HepG2 (cell line): ENCODE data around the gene PTRHD1. TPM values are rescaled to one million over a fixed set of nuclear protein-coding genes. Genes with fewer than 3 reads are reported as not detected.

Source experiments
- ATF4 ChIP-seq, 2 experiments: fragments of 450-650 bp in 1 of 2; sonication (generic) in 1 of 2; formaldehyde crosslinking; IDR thresholded peaks; 2 replicates each; pipeline versions ENCODE4 v1.5.0 to v1.8.0; 2020 to 2022; ENCODE audit warnings: mild to moderate bottlenecking in 1 of 2, missing genetic modification reagents in 1 of 2
- CEBPZ ChIP-seq: IDR thresholded peaks from 2 replicates; pipeline ENCODE4 v1.6.1; 2012; ENCODE audit warnings: low read length, improper control_type of control experiment
- CSRNP1 ChIP-seq: sonication (generic); formaldehyde crosslinking; IDR thresholded peaks from 2 replicates; pipeline ENCODE4 v1.8.1; 2023; ENCODE audit warnings: mild to moderate bottlenecking, missing genetic modification reagents
- GPBP1L1 ChIP-seq: sonication (generic); formaldehyde crosslinking; IDR thresholded peaks from 2 replicates; pipeline ENCODE4 v1.5.0; 2020; ENCODE audit warnings: mild to moderate bottlenecking, missing genetic modification reagents
- HOXA3 ChIP-seq: sonication (generic); formaldehyde crosslinking; IDR thresholded peaks from 2 replicates; pipeline ENCODE4 v1.5.0; 2020; ENCODE audit warnings: missing genetic modification reagents
- IKZF5 ChIP-seq: IDR thresholded peaks from 2 replicates; pipeline ENCODE4 v1.6.1; 2018; ENCODE audit warnings: missing genetic modification reagents, mild to moderate bottlenecking, missing compliant biosample characterization
- RFX1 ChIP-seq: fragments of 450-650 bp; IDR thresholded peaks from 2 replicates; pipeline ENCODE4 v1.6.1; 2017
- SP4 ChIP-seq: sonication (generic); formaldehyde crosslinking; IDR thresholded peaks from 2 replicates; pipeline ENCODE4 v1.8.1; 2023; ENCODE audit warnings: mild to moderate bottlenecking, missing genetic modification reagents
- SUZ12 ChIP-seq: fragments of 150-350 bp; IDR thresholded peaks from 2 replicates; pipeline ENCODE4 v1.6.1; 2014; ENCODE audit warnings: low read depth, low read length
- TBL1XR1 ChIP-seq: fragments of 150-350 bp; IDR thresholded peaks from 2 replicates; pipeline ENCODE4 v1.6.1; 2014; ENCODE audit warnings: borderline replicate concordance, low read length; ENCODE audit not compliant: partially characterized antibody
- TFAP4 ChIP-seq: sonication (generic); IDR thresholded peaks from 2 replicates; pipeline ENCODE4 v1.6.1; 2016; ENCODE audit warnings: low read depth, borderline replicate concordance
- ZKSCAN8 ChIP-seq: IDR thresholded peaks from 2 replicates; pipeline ENCODE4 v1.6.1; 2016; ENCODE audit warnings: borderline replicate concordance, missing genetic modification reagents, missing compliant biosample characterization
- ZMAT5 ChIP-seq: sonication (generic); formaldehyde crosslinking; IDR thresholded peaks from 2 replicates; pipeline ENCODE4 v1.5.0; 2020; ENCODE audit warnings: mild to moderate bottlenecking, low read depth, missing genetic modification reagents, borderline replicate concordance
- ZNF251 ChIP-seq: sonication (generic); formaldehyde crosslinking; IDR thresholded peaks from 2 replicates; pipeline ENCODE4 v1.9.0; 2021; ENCODE audit warnings: mild to moderate bottlenecking, missing genetic modification reagents
- ZNF652 ChIP-seq: IDR thresholded peaks from 2 replicates; pipeline ENCODE4 v1.6.1; 2016; ENCODE audit warnings: low read depth, borderline replicate concordance
- ZNF672 ChIP-seq: sonication (generic); formaldehyde crosslinking; IDR thresholded peaks from 2 replicates; pipeline ENCODE4 v1.8.1; 2022; ENCODE audit warnings: missing genetic modification reagents
- polyA plus RNA-seq, 8 experiments: library from polyadenylated mRNA; depleted of rRNA in 3 of 8; stranded (reverse) in 7 of 8; unstranded in 1 of 8; fragments of >200 nt; fragmentation: Illumina TruSeq in 4 of 8; extraction: Trizol in 4 of 8; gene quantifications; 2 replicates each; pipeline versions ENCODE4 v1.2.1 to v1.2.3, GENCODE V29; 2011 to 2016; ENCODE audit warnings: low read depth in 4 of 8, missing spikeins in 1 of 8, mixed read lengths in 1 of 8; ENCODE audit not compliant: insufficient read depth in 1 of 8
- total RNA-seq, 5 experiments: library from RNA; depleted of rRNA; stranded (reverse); fragments of >200 nt; fragmentation: Illumina TruSeq; extraction: Trizol; gene quantifications; 2 replicates each; pipeline ENCODE4 v1.2.3, GENCODE V29; 2016; ENCODE audit warnings: low read depth in 1 of 5

Gene PTRHD1
- total and polyA plus RNA-seq, 2 of the 13 experiments (the other 11 are each of a cell fraction or from before 2014, with no cell fraction given), result 72.6 to 90.8 TPM

- TF ChIP-seq CSRNP1 (CRISPR knock-in tag), result no peak; the same call in 1 of the 2 replicates
- peak; percentile 84 for TF ChIP-seq SP4 (CRISPR knock-in tag)
- peak; percentile 92 for TF ChIP-seq IKZF5 (CRISPR knock-in tag)
- TF ChIP-seq ATF4 (CRISPR knock-in tag; IDR thresholded peaks at IDR 0.05), result peak in 1 of 2 experiments; percentile 86; a peak in 2 of 4 replicates
- no peak for TF ChIP-seq GPBP1L1 (CRISPR knock-in tag)
- peak; percentile 59; the same call in 1 of the 2 replicates for TF ChIP-seq ZKSCAN8 (CRISPR knock-in tag)
- TF ChIP-seq ZNF251 (CRISPR knock-in tag), result no peak; the same call in 1 of the 2 replicates
- peak; percentile 98 for TF ChIP-seq HOXA3 (CRISPR knock-in tag)
- TF ChIP-seq TBL1XR1, result peak; percentile 44
- no peak for TF ChIP-seq ZMAT5
- peak; percentile 85 for TF ChIP-seq SUZ12
- TF ChIP-seq CEBPZ, result no peak
- TF ChIP-seq ZNF652 (CRISPR knock-in tag), result no peak
- no peak for TF ChIP-seq ZNF672
- TF ChIP-seq TFAP4, result peak; percentile 47; the same call in 1 of the 2 replicates
- no peak for TF ChIP-seq RFX1
Observed at GRCh38 chr2:24792874-24793760, at the start of gene PTRHD1, which contains the start of gene CENPO (continued).
